NT2/D1 (cell line): Measurements from ENCODE around the gene ZNF79.

Experiments used
- YY1 ChIP-seq: IDR thresholded peaks from 2 replicates; pipeline ENCODE4 v1.6.1; 2011; ENCODE audit not compliant: insufficient read length, insufficient read depth
- ZNF274 ChIP-seq: IDR thresholded peaks from 2 replicates; pipeline ENCODE4 v1.6.1; 2011; ENCODE audit warnings: mild to moderate bottlenecking, low read depth, low read length

- no peak for TF ChIP-seq ZNF274
- no peak for TF ChIP-seq YY1
Measured at GRCh38 chr9:127446713-127447415, 22.7 kb downstream of the ZNF79 start.
